IMR-90 (cell line): Measurements from ENCODE around the gene PHKB. TPM values are rescaled to one million over a fixed set of nuclear protein-coding genes. Genes with fewer than 3 reads are reported as not detected.

ENCODE experiments used
- ATAC-seq: fragments of 200-7000 bp; cut with Tn5 transposase; 2 replicates; pipeline ENCODE4 v1.9.1; 2020; ENCODE audit warnings: low read depth, mild to moderate bottlenecking, moderate library complexity
- BruUV-seq: library from RNA; stranded (reverse); fragments of 400-500 nt; replicated peaks from 2 replicates; lab custom pipeline; 2021; lab: Mats Ljungman, UMichigan
- CTCF ChIA-PET: fragments of 300-600 bp; formaldehyde crosslinking; extraction: SDS; loops from one replicate; lab custom pipeline; 2021; ENCODE audit warnings: antibody characterized with exemption; lab: Yijun Ruan, JAX
- POLR2A ChIA-PET: fragments of 300-600 bp; sonication (Branson Sonifier 250); formaldehyde crosslinking; loops from one replicate; lab custom pipeline; 2022; ENCODE audit warnings: antibody characterized with exemption; ENCODE audit not compliant: unreplicated experiment; lab: Charles Lee
- DNase-seq: peaks from one replicate; pipeline ENCODE4 v3.0.0; 2013
- H2AFZ ChIP-seq: replicated peaks from 2 replicates; pipeline ENCODE3; 2013; ENCODE audit warnings: low read length, mild to moderate bottlenecking; ENCODE audit not compliant: poor library complexity
- H2AK5ac ChIP-seq: 2 replicates; pipeline ENCODE4 v1.6.1; 2013; ENCODE audit warnings: low read depth, low read length, inconsistent platforms
- H2AK9ac ChIP-seq: replicated peaks from 2 replicates; pipeline ENCODE3; 2013; ENCODE audit warnings: mild to moderate bottlenecking, low read depth, low read length, moderate library complexity; ENCODE audit not compliant: poor library complexity
- H2BK120ac ChIP-seq: 2 replicates; pipeline ENCODE4 v1.6.1; 2013; ENCODE audit warnings: low read depth, low read length, inconsistent platforms
- H2BK15ac ChIP-seq: 3 replicates; pipeline ENCODE4 v1.6.1; 2013; ENCODE audit warnings: low read depth, low read length, inconsistent platforms
- H2BK20ac ChIP-seq: 2 replicates; pipeline ENCODE4 v1.6.1; 2013; ENCODE audit warnings: low read depth, mild to moderate bottlenecking, inconsistent platforms, low read length, moderate library complexity
- H2BK5ac ChIP-seq: 2 replicates; pipeline ENCODE4 v1.6.1; 2013; ENCODE audit warnings: mild to moderate bottlenecking, low read depth, low read length, inconsistent platforms; ENCODE audit not compliant: poor library complexity, severe bottlenecking
- H3K14ac ChIP-seq: replicated peaks from 2 replicates; pipeline ENCODE4 v1.6.1; 2013; ENCODE audit warnings: low read depth, low read length, inconsistent platforms
- H3K18ac ChIP-seq: 2 replicates; pipeline ENCODE4 v1.6.1; 2013; ENCODE audit warnings: low read depth, low read length, control low read depth
- H3K23ac ChIP-seq: 2 replicates; pipeline ENCODE4 v1.6.1; 2013; ENCODE audit warnings: low read depth, low read length, inconsistent platforms
- H3K27ac ChIP-seq: 2 replicates; pipeline ENCODE4 v1.5.1; 2013; ENCODE audit warnings: mild to moderate bottlenecking, control low read depth, low read length; ENCODE audit not compliant: insufficient read depth
- H3K27me3 ChIP-seq: 2 replicates; pipeline ENCODE4 v1.6.1; 2013; ENCODE audit warnings: low read length; ENCODE audit not compliant: control insufficient read depth, insufficient read depth
- H3K36me3 ChIP-seq: 2 replicates; pipeline ENCODE4 v1.6.1; 2013; ENCODE audit warnings: low read length, mixed read lengths; ENCODE audit not compliant: control insufficient read depth, insufficient read depth
- H3K4ac ChIP-seq: 2 replicates; pipeline ENCODE4 v1.6.1; 2013; ENCODE audit warnings: low read depth, low read length, inconsistent platforms
- H3K4me1 ChIP-seq: 2 replicates; pipeline ENCODE4 v1.6.1; 2013; ENCODE audit warnings: low read length, mixed read lengths; ENCODE audit not compliant: control insufficient read depth, insufficient read depth
- H3K4me2 ChIP-seq: 2 replicates; pipeline ENCODE4 v1.6.1; 2013; ENCODE audit warnings: low read depth, mild to moderate bottlenecking, control low read depth, low read length, moderate library complexity
- H3K4me3 ChIP-seq: 2 replicates; pipeline ENCODE4 v1.5.1; 2013; ENCODE audit warnings: low read depth, mild to moderate bottlenecking, control low read depth, low read length, moderate library complexity; ENCODE audit not compliant: insufficient read depth
- H3K56ac ChIP-seq: 2 replicates; pipeline ENCODE4 v1.6.1; 2013; ENCODE audit warnings: low read length, inconsistent platforms; ENCODE audit not compliant: insufficient read depth; ENCODE audit errors: extremely low read depth
- H3K79me1 ChIP-seq, 2 experiments: 2 replicates each; pipeline ENCODE4 v1.6.1; 2013; ENCODE audit warnings: low read length in 2 of 2, inconsistent platforms in 1 of 2, low read depth in 1 of 2
- H3K9ac ChIP-seq: 2 replicates; pipeline ENCODE4 v1.6.1; 2013; ENCODE audit warnings: low read depth, low read length, control low read depth
- H3K9me1 ChIP-seq: 2 replicates; pipeline ENCODE4 v1.6.1; 2013; ENCODE audit warnings: low read length, inconsistent platforms; ENCODE audit not compliant: insufficient read depth
- H3K9me3 ChIP-seq: 2 replicates; pipeline ENCODE4 v1.6.1; 2013; ENCODE audit warnings: low read length; ENCODE audit not compliant: control insufficient read depth, insufficient read depth
- H4K20me1 ChIP-seq: 2 replicates; pipeline ENCODE4 v1.6.1; 2013; ENCODE audit warnings: low read length, inconsistent platforms; ENCODE audit not compliant: insufficient read depth
- H4K5ac ChIP-seq: 2 replicates; pipeline ENCODE4 v1.6.1; 2013; ENCODE audit warnings: mild to moderate bottlenecking, low read depth, low read length, control low read depth
- H4K8ac ChIP-seq, 2 experiments: 2 replicates each; pipeline ENCODE4 v1.6.1; 2013; ENCODE audit warnings: low read depth in 2 of 2, low read length in 2 of 2, control low read depth in 1 of 2, inconsistent platforms in 1 of 2
- H4K91ac ChIP-seq: 2 replicates; pipeline ENCODE4 v1.6.1; 2013; ENCODE audit warnings: low read depth, low read length, inconsistent platforms; ENCODE audit not compliant: insufficient read depth
- BHLHE40 ChIP-seq: fragments of 150-350 bp; IDR thresholded peaks from 2 replicates; pipeline ENCODE4 v1.6.1; 2016; ENCODE audit warnings: mild to moderate bottlenecking, low read depth, low read length
- CEBPB ChIP-seq: IDR thresholded peaks from 2 replicates; pipeline ENCODE4 v1.6.1; 2012; ENCODE audit warnings: low read depth, low read length, improper control_type of control experiment
- CHD1 ChIP-seq: IDR thresholded peaks from 2 replicates; pipeline ENCODE4 v1.6.1; 2012; ENCODE audit warnings: low read depth, low read length, improper control_type of control experiment
- CTCF ChIP-seq: conservative IDR thresholded peaks from 2 replicates; pipeline ENCODE4 v1.5.1; 2012; ENCODE audit warnings: mild to moderate bottlenecking, low read depth, low read length, improper control_type of control experiment
- ELK1 ChIP-seq: fragments of 150-350 bp; IDR thresholded peaks from 2 replicates; pipeline ENCODE4 v1.6.1; 2016; ENCODE audit warnings: low read depth, mild to moderate bottlenecking, low read length, moderate library complexity, borderline replicate concordance
- FOS ChIP-seq: fragments of 150-350 bp; IDR thresholded peaks from 2 replicates; pipeline ENCODE4 v1.6.1; 2016; ENCODE audit warnings: low read depth, low read length
- MAFK ChIP-seq: IDR thresholded peaks from 2 replicates; pipeline ENCODE4 v1.6.1; 2012; ENCODE audit warnings: low read depth, low read length, improper control_type of control experiment
- MAZ ChIP-seq: IDR thresholded peaks from 2 replicates; pipeline ENCODE4 v1.6.1; 2012; ENCODE audit warnings: low read depth, mild to moderate bottlenecking, low read length, improper control_type of control experiment, moderate library complexity, borderline replicate concordance
- MXI1 ChIP-seq: IDR thresholded peaks from 2 replicates; pipeline ENCODE4 v1.6.1; 2012; ENCODE audit warnings: low read depth, mild to moderate bottlenecking, low read length, moderate library complexity, borderline replicate concordance
- NFE2L2 ChIP-seq: fragments of 150-350 bp; IDR thresholded peaks from 2 replicates; pipeline ENCODE4 v1.6.1; 2016; ENCODE audit warnings: low read depth, mild to moderate bottlenecking, low read length
- POLR2A ChIP-seq: IDR thresholded peaks from 2 replicates; pipeline ENCODE4 v1.6.1; 2012; ENCODE audit warnings: mild to moderate bottlenecking, low read depth, low read length
- RAD21 ChIP-seq: IDR thresholded peaks from 2 replicates; pipeline ENCODE4 v1.6.1; 2012; ENCODE audit warnings: low read length, improper control_type of control experiment
- RFX5 ChIP-seq: IDR thresholded peaks from 2 replicates; pipeline ENCODE4 v1.8.0; 2012; ENCODE audit warnings: low read depth, mild to moderate bottlenecking, low read length, moderate library complexity
- SMC3 ChIP-seq: fragments of 150-350 bp; IDR thresholded peaks from 2 replicates; pipeline ENCODE4 v1.6.1; 2016; ENCODE audit warnings: low read depth, mild to moderate bottlenecking, antibody characterized with exemption, low read length, moderate library complexity
- USF2 ChIP-seq: fragments of 150-350 bp; IDR thresholded peaks from 2 replicates; pipeline ENCODE4 v1.6.1; 2017; ENCODE audit warnings: mild to moderate bottlenecking, antibody characterized with exemption, low read length, low read depth
- WGBS, 2 experiments: methylation state at CpG; one replicate each; pipeline versions ENCODE4 v1.1.5 to v1.1.7; 2013; ENCODE audit warnings: missing lambda C conversion rate in 2 of 2; ENCODE audit not compliant: insufficient read length in 1 of 2; ENCODE audit errors: extremely low coverage in 2 of 2; 5-methylcytosine and 5-hydroxymethylcytosine counted together
- dilution Hi-C: fragments of 300-500 bp; cut with HindIII; formaldehyde crosslinking; loops from one replicate; pipeline ENCODE4 v1.14.3; 2018; ENCODE audit warnings: low sequenced_read_pairs; ENCODE audit not compliant: unreplicated experiment
- in situ Hi-C: fragments of 300-500 bp; cut with MboI; formaldehyde crosslinking; loops from 3 replicates; pipeline ENCODE4 v1.14.3; 2019; ENCODE audit warnings: low sequenced_read_pairs, inconsistent platforms, mixed read lengths
- intact Hi-C: fragments of 100-400 bp; cut with micrococcal nuclease; formaldehyde crosslinking; loops from 2 replicates; pipeline ENCODE4 v1.10.0; 2022
- polyA plus RNA-seq, 3 experiments: library from polyadenylated mRNA; depleted of rRNA; stranded (reverse); fragments of >200 nt; gene quantifications; 2 replicates each; pipeline ENCODE4 v1.2.3, GENCODE V29; 2012; ENCODE audit warnings: low replicate concordance in 1 of 3
- total RNA-seq: library from RNA; depleted of rRNA; stranded (reverse); fragments of >200 nt; gene quantifications from 2 replicates; pipeline ENCODE4 v1.2.3, GENCODE V29; 2012

Gene PHKB
- total and polyA plus RNA-seq, 2 of the 4 experiments (the other 2 are of a cell fraction), result 24.2 to 58.6 TPM

GRCh38 chr16:47592232-47592631 is 131.1 kb downstream of the PHKB start:
- no peak overlapping the region for H2AK9ac ChIP-seq
- in situ Hi-C loops, result no loop called here
- H2BK20ac ChIP-seq, result no peak overlapping the region
- no peak for ATAC-seq
- peaks cover 5% of the 10 kb centered on the region; the same call in 1 of the 2 replicates for H3K9me1 ChIP-seq
- no peaks in the 10 kb centered on the region for H4K20me1 ChIP-seq
- DNase-seq, result no peak
- H4K5ac ChIP-seq, result no peak overlapping the region
- no peaks in the 10 kb centered on the region for H3K27me3 ChIP-seq
- POLR2A ChIA-PET, result no interaction called here
- H2BK5ac ChIP-seq, result no peak overlapping the region
- H4K8ac ChIP-seq, result no peak overlapping the region
- no TSS peak for BruUV-seq
- no peak overlapping the region for H2BK120ac ChIP-seq
- WGBS, 2 experiments, result no CpG with 5 or more reads among the region's 3 CpGs
- dilution Hi-C loops, result no loop called here
- CTCF ChIA-PET, result no interaction called here
- H3K4me1 ChIP-seq, result no peaks in the 10 kb centered on the region; the same call in 1 of the 2 replicates
- H2BK15ac ChIP-seq, result no peak overlapping the region
- no peak overlapping the region for H3K56ac ChIP-seq
- H3K4ac ChIP-seq, result no peak overlapping the region
- H3K23ac ChIP-seq, result no peak overlapping the region
- intact Hi-C loops, result no loop called here
- TF ChIP-seq NFE2L2 (no peak), MAZ (no peak), RFX5 (no peak), ELK1 (no peak), MXI1 (no peak), RAD21 (no peak), FOS (no peak), BHLHE40 (no peak), USF2 (no peak), SMC3 (no peak), CEBPB (no peak), POLR2A (no peak), CTCF (no peak), MAFK (no peak), CHD1 (no peak)
- no peak overlapping the region for H3K9ac ChIP-seq
- no peak overlapping the region for H3K4me3 ChIP-seq
- no peak overlapping the region for H3K14ac ChIP-seq
- H4K91ac ChIP-seq, result no peak overlapping the region
- H3K4me2 ChIP-seq, result no peak overlapping the region
- no peaks in the 10 kb centered on the region for H3K79me1 ChIP-seq
- H3K27ac ChIP-seq, result no peak overlapping the region
- H3K9me3 ChIP-seq, result no peaks in the 10 kb centered on the region
- H3K18ac ChIP-seq, result no peak overlapping the region
- H2AK5ac ChIP-seq, result no peak overlapping the region
- peaks cover 11% of the 10 kb centered on the region for H3K36me3 ChIP-seq
- no peak overlapping the region for H2AFZ ChIP-seq
